ENCODE measurements around the gene COA6. TPM values are rescaled to one million over a fixed set of nuclear protein-coding genes. Genes with fewer than 3 reads are reported as not detected.

The COA6 gene
- total RNA-seq, 1 donor from 2014 or later: 28.7 TPM

DNA sequence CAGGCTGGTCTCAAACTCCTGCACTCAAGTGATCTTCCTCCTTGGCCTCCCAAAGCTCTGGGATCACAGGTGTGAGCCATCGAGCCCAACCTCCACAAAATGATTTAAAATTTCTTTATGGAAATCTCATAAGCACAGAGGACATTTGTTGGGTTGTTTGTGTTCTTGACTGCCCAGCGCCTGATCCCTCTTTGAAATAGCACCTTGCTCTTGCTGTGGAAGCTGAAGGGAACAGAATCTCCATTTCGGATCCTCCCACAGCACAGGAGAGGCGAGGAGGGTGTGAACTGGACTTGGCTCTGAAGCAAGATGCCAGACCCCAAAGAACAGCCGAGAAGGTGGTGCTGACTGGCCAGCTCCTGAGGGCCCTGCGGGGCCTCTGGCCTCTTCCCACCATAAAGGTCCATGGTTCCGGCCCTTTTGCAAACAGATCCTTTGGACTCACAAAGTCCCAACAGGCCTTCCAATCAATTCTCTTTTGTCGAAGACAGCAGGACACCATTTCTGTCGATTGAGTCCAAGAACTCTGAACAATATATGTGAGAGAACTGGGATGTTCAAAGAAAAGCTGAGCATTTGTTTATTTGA lies 45.6 kb upstream of the COA6 start:
- TF ChIP-seq, protein P1, sequence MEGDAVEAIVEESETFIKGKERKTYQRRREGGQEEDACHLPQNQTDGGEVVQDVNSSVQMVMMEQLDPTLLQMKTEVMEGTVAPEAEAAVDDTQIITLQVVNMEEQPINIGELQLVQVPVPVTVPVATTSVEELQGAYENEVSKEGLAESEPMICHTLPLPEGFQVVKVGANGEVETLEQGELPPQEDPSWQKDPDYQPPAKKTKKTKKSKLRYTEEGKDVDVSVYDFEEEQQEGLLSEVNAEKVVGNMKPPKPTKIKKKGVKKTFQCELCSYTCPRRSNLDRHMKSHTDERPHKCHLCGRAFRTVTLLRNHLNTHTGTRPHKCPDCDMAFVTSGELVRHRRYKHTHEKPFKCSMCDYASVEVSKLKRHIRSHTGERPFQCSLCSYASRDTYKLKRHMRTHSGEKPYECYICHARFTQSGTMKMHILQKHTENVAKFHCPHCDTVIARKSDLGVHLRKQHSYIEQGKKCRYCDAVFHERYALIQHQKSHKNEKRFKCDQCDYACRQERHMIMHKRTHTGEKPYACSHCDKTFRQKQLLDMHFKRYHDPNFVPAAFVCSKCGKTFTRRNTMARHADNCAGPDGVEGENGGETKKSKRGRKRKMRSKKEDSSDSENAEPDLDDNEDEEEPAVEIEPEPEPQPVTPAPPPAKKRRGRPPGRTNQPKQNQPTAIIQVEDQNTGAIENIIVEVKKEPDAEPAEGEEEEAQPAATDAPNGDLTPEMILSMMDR (IDR thresholded peaks at IDR 0.05): no peak
- H3K36me3 Mint-ChIP-seq (ENCODE audit: unreplicated experiment): no peaks in the 10 kb centered on the region
- H3K4me3 Mint-ChIP-seq (ENCODE audit: unreplicated experiment): no peak overlapping the region
- peaks cover 48% of the 10 kb centered on the region for H3K27me3 Mint-ChIP-seq (ENCODE audit: unreplicated experiment)
- H3K9me3 Mint-ChIP-seq (ENCODE audit: unreplicated experiment): no peaks in the 10 kb centered on the region
- H3K27ac Mint-ChIP-seq (ENCODE audit: unreplicated experiment): no peak overlapping the region
- DNase-seq (ENCODE audit: extremely low spot score, unreplicated experiment): no peak
- peaks cover 6% of the 10 kb centered on the region for H3K4me1 Mint-ChIP-seq (ENCODE audit: unreplicated experiment)

DNA sequence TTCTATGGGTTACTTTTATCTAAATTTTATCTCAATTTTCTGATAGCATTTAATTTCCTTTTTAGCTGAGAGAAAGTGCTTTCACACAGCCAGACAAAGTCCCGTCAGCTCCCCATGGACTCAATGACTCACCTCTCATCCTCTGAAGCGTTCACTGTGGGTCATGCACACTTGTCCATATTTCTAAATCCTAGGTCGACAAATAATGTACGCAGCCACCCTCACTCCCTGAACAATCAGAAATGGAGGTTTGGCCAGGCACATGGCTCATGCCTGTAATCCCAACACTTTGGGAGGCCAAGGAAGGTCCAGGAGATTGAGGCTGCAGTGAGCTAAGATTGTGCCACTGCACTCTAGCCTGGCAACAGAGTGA lies 42.4 kb upstream of the COA6 start:
- Mint-ChIP-seq H3K9me3 (ENCODE audit: unreplicated experiment) (no peaks in the 10 kb centered on the region), H3K36me3 (ENCODE audit: unreplicated experiment) (no peaks in the 10 kb centered on the region), H3K27me3 (ENCODE audit: unreplicated experiment) (peaks cover 26% of the 10 kb centered on the region), H3K4me1 (ENCODE audit: unreplicated experiment) (peaks cover 6% of the 10 kb centered on the region), H3K27ac (ENCODE audit: unreplicated experiment) (no peak overlapping the region), H3K4me3 (ENCODE audit: unreplicated experiment) (no peak overlapping the region)
- TF ChIP-seq, protein P1 (IDR thresholded peaks at IDR 0.05): no peak
- DNase-seq (ENCODE audit: extremely low spot score, unreplicated experiment): no peak

DNA sequence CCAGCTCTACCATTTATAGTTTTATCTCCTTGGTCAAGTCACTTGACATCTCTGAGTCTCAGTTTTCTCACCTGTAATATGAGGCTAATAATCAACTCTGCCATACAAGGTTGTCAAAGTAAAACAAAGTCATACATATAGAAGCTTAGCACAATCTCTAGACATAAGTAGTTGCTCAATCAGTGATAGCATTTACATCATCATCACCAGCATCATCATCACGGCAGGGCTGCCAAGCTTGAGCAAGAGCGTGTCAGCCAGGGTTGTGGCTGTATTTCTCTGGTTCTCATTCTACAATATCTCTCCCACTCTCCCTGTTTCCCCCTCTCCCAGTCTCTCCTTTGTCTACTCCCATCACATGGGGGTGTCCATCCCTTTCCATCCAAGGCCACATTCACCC lies 41.7 kb upstream of the COA6 start:
- H3K9me3 Mint-ChIP-seq (ENCODE audit: unreplicated experiment): peaks cover 3% of the 10 kb centered on the region
- DNase-seq (ENCODE audit: extremely low spot score, unreplicated experiment): no peak
- H3K4me1 Mint-ChIP-seq (ENCODE audit: unreplicated experiment): peaks cover 3% of the 10 kb centered on the region
- TF ChIP-seq, protein P1 (IDR thresholded peaks at IDR 0.05): no peak
- no peaks in the 10 kb centered on the region for H3K36me3 Mint-ChIP-seq (ENCODE audit: unreplicated experiment)
- no peak overlapping the region for H3K4me3 Mint-ChIP-seq (ENCODE audit: unreplicated experiment)
- no peak overlapping the region for H3K27ac Mint-ChIP-seq (ENCODE audit: unreplicated experiment)
- H3K27me3 Mint-ChIP-seq (ENCODE audit: unreplicated experiment): peaks cover 19% of the 10 kb centered on the region

DNA sequence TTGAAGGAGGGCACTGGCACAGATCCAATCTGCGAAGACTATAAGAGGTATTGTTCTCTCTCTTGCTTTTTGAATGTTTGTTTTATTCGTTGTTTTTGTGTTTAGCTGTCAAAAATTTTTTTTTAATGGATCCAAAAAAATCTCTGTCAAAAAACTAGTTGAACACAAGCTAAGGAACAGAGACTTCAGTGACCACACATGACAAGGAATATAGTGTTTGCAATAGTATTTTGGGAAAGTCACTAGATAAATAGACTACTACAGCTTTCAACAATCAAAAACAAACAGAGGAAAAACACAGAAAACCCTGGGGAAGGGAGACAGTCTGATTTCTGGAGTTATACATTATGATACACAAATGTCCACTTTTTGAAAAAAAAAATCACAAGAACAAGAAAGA lies 36.9 kb upstream of the COA6 start:
- H3K4me1 Mint-ChIP-seq (ENCODE audit: unreplicated experiment): no peaks in the 10 kb centered on the region
- H3K27me3 Mint-ChIP-seq (ENCODE audit: unreplicated experiment): peaks cover 9% of the 10 kb centered on the region
- no peak overlapping the region for H3K4me3 Mint-ChIP-seq (ENCODE audit: unreplicated experiment)
- no peak overlapping the region for H3K27ac Mint-ChIP-seq (ENCODE audit: unreplicated experiment)
- DNase-seq (ENCODE audit: extremely low spot score, unreplicated experiment): no peak
- no peaks in the 10 kb centered on the region for H3K36me3 Mint-ChIP-seq (ENCODE audit: unreplicated experiment)
- TF ChIP-seq, protein P1 (IDR thresholded peaks at IDR 0.05): no peak
- H3K9me3 Mint-ChIP-seq (ENCODE audit: unreplicated experiment): peaks cover 27% of the 10 kb centered on the region

DNA sequence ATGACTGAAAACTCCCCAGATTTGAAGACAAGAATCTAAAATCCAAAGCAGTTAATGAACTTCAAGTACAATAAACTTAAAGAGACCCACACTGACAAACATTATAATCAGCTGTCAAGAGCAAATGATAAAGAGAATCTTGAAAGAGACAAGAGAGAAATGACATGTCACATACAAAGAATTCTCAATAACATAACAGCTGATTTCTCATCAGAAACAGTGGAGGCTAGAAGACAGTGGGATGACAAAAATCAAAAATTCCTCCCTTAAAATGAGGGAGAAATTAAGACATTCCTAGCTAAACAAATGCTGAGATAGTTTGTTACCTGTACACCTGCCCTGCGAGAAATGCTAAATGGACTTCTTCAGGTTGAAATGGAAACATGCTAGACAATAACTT lies 36.0 kb upstream of the COA6 start:
- no peak overlapping the region for H3K4me3 Mint-ChIP-seq (ENCODE audit: unreplicated experiment)
- H3K36me3 Mint-ChIP-seq (ENCODE audit: unreplicated experiment): no peaks in the 10 kb centered on the region
- no peak overlapping the region for H3K27ac Mint-ChIP-seq (ENCODE audit: unreplicated experiment)
- H3K9me3 Mint-ChIP-seq (ENCODE audit: unreplicated experiment): peaks cover 27% of the 10 kb centered on the region
- peaks cover 3% of the 10 kb centered on the region for H3K27me3 Mint-ChIP-seq (ENCODE audit: unreplicated experiment)
- H3K4me1 Mint-ChIP-seq (ENCODE audit: unreplicated experiment): no peaks in the 10 kb centered on the region
- TF ChIP-seq, protein P1 (IDR thresholded peaks at IDR 0.05): no peak
- DNase-seq (ENCODE audit: extremely low spot score, unreplicated experiment): no peak

All from osteocyte (in vitro differentiated cells).